GM19239 (cell line): ENCODE measurements around the gene ZBTB7C.

Source experiments
- DNase-seq: peaks from one replicate; pipeline ENCODE4 v3.0.0; 2011; ENCODE audit warnings: low spot score; ENCODE audit not compliant: insufficient read length
- FAIRE-seq: peaks from 2 replicates; lab custom pipeline; 2011; peaks lifted over from hg19 to GRCh38; lab: Jason Lieb, UNC

Gene ZBTB7C

DNA sequence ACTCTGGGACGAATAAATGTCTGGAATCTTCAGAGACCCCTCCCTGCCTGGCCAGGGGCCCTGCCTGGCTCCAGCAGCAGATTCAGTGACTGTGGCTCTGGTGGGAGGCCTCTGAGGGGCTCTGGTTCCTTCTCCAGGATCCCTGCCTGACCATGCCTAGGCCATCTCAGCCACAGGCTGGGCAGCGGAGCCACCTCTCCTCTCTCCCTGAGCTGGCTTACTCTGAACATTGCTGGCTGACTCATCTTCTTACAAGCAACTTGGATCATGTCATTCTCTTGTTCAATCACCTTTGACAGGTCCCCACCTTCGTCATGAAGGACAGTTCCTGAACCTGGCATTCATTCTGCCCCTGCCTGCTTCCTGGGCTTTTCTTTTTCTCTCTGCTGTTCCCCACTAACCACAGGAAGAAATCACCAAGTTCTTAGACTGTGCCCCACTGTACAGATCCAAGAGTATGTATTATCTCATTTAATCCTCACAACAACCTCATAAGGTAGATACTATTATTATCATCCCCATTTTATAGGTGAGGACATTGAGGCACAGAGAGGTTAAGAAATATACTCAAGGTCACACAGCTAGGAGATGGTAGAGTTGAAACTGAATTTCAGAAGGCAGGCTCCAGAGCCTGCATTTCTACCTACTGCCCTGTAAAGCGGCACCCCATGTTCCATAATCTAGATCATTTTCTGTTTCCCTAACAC, 323.2 kb downstream of the ZBTB7C start:
- FAIRE-seq (no peak), DNase-seq (no peak)

DNA sequence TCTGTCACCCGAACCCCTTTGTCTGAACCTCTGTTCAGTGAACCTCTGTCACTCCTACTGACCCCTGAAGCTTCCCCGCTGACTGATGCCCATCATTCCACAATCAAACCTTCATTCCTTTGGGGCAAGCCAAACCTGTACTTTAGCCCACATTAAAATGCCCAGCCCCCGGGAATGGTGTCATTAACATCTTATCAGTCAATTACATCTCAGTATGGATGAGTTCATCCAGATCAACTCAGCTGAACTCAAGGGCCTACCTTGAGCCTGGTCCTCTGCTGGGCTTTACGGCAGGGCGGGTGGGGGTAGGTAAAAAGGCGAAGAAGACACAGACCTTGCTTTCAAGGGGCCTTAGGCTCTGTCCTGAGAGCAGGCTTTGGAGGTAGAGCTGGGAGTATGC, 324.3 kb downstream of the ZBTB7C start:
- DNase-seq (no peak), FAIRE-seq (no peak)

DNA sequence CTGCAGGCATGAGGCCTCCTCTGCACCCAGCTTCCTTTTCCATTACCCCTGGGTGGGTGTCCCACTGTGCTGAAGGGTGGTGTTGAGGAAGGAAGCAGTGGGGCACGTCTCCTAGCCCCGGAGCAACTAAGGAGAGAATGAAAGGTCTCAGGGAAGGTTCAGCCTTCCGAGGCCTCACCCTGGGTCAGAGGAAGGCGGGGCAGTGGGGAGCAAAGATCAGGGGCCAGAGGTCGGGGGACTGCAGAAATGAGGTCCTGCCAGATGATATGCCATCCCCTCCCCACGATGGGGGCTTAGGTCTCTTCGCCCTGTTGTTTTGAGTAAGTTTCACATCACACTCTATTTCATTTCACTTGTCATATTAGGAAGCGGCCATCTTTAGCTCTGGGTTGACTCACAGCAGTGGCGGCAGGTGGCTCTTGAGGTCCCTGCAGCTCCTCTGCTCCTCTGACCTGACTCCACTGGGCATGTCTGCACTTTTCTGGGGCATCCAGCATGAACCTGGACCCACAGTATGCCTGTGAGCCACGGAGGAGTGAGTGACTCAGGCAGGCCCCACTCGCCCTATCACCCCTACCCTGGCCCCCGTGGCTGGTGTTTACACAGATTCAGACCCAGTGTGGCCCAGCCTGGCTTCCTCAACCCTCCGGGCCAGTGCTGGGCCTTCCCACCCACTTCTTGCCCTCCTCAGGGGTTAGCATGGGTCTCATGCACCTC, 325.0 kb downstream of the ZBTB7C start:
- FAIRE-seq, result no peak

DNA sequence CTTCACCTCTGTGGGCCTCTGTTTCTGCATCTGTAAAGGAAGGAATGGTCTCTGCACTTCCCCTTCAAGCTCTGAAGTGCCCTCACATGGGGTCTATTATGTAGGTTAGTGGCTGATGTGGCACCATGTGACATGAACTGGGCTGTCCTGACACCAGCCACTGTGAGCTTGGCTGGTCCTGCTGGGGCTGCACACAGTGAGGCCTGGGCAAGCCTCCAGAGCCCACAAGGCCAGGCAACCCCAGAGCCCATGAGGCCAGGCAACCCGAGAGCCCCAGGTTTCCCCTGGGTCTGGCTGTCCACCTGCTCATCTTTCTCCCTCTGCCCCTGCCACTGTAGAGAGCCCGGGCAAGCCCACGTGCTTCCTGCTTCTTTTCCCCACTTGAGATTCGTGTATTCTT, 328.6 kb downstream of the ZBTB7C start:
- DNase-seq, result no peak
- FAIRE-seq, result no peak

More for the DNA sequence above, 325.0 kb downstream of the ZBTB7C start:
- DNase-seq, result no peak

DNA sequence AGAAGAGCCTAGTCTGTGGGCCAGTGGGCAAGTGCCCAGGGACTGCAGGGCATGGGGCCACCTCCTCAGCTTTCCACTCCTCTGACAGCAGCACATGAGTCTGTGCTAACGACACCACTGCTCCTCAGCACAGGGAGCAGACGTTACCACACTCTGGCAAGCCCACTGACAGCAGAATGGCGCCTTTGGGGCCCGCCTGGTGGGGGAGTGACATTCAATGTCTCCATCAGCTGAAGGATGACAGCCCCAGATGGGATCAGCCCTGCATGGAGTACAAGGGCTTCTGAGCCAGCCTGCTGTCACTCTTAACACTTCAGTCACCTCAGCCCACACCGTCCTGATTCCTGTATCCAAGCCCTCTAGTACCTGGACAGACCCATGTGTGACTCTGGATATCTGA, 329.3 kb downstream of the ZBTB7C start:
- no peak for DNase-seq
- FAIRE-seq, result no peak

DNA sequence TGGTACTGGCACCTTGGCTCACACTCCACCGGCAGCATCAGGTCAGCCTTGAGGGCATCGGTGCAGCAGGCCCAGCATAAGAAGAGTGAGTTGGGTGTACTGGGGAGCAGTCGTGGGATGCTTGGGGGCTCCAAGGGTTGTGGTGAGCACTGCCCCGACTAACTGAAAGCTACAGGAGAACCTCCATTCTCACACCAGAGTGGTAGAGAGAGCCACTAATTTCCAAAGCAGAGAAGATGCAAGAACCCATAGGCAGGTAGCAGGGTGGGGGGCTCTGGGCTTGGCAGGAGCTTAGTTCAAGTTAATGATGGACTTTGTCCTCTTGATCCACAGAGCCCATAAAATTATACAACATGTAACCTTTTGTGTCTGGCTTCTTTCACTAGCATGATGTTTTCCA, 330.7 kb downstream of the ZBTB7C start:
- FAIRE-seq (no peak), DNase-seq (no peak)

DNA sequence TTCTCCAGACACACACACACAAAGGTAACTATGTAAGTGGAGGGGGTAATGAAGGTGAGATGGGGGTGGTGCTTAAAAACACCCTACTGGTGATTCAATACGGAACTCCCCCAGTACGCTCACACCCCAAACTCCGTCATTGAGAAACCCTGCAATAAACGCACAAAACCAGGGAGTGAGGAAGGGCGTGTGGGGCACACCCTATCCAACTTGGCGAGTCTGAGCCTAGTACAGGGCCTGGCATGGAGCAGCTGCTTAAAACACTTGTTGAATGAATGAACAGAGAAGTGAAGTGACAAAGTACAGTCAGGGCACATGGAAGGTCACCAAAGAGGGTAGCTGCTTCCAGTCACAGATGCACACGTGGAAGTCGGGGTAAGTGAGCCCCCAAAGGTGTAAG, 331.9 kb downstream of the ZBTB7C start:
- DNase-seq (no peak), FAIRE-seq (no peak)

DNA sequence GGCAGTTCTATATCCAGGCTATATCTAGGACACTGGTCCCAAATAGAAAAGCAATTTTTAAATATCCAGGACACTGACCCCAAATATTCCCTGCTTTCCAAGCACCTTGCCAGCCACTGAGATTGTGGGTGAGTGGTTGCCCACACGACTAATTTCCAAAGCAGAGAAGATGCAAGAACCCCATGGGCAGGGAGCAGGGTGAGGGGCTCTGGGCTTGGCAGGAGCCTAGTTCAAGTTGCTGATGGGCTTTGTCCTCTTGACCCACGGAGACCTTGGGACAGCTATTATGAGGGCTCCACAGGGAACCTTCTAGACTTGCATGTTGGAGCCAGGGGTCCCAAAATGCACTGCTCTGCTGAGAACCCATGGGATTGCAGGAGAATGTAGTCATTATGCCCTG, 332.7 kb downstream of the ZBTB7C start:
- FAIRE-seq (no peak), DNase-seq (no peak)

DNA sequence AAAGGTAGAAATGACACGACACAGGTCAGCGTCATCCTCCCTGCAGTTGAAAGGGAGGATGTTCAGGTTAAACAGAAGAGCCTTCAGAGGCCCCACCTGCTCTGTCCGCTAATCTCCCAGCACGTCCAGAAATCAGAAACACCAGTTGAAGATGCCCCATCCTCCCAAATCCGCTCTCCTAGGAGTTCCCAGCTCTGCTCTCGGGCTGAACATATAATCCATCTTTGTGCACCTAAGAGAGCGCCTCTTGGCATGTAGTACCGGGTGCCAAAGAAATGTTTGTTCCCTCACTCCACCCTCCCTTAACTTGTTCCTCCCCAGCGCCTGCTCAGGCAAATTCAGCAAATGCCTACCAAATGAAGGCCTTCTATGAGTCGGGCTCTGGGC, 333.5 kb downstream of the ZBTB7C start:
- no peak for FAIRE-seq
- DNase-seq, result no peak

DNA sequence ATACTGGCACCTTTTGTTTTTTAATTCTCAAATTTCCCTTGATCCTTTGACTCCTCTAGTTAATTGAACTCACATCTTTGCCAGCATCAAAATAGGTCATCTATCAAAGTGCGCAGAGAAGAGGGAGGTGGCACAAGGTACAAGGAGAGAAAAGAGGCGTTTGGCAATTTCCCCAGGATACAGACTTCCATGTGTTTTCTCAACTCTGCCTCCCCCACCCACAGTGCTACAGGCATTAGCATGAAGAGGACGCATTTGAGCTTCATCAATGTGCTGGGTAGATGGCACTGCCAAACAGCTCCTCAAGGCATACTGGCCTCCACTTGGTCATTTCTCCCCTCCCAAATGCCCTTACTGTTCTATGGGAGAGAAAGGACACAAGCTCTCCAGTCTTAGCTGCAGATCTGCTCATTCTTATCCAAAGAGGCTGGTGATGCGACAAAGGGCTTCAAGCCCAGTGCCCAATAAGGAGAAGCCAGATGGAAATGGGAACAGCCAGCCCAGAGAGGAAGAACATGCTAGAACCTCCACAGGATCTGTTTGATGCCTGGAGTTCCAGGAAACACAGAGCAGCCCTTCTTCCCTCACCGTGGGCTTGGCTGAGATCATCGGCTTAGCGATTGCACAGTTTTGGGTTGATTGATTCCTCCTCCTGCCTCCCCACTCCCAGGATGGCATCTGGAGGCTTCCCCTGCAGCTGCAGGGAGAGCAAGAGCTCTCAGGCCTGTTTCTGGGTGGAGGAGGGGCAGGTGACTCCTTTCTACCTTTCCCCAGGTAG, 334.1 kb downstream of the ZBTB7C start:
- no peak for FAIRE-seq

DNA sequence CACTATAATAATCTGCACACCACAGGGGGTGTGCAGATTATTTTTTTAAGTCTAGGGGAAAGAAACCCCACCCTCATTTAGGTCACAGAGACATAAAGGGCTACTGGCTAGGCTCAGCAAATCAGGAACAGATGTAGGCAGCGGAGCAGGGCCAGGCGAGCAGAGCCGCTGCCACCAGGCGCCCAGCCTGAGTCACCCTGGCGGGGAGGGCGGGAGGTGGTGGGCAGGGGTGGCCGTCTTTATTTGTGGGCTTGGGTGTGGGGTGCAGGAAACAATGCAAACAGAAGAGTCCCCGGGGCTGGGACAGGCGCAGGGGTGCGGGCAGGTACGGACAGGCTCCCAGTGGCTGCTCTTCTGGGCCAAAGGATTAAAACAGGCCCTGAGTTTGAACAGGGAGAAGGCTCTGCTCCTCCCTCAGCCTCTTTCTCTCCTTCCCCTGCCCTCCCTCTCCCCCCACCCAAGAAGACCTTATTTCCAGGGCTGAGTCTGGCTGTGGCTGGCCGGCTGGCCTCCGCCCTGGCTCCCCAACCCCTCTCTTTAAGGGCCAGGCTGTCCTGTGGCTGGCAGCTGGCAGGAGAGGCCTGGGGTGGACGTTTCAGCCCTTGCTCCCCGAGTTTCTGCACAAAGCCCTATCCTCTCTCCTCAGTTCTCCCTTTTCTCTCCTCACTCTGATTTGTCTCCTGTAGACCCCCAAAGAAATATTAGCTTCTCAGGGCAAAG, 335.8 kb downstream of the ZBTB7C start:
- no peak for FAIRE-seq
- no peak for DNase-seq

More for the DNA sequence above, 334.1 kb downstream of the ZBTB7C start:
- no peak for DNase-seq

DNA sequence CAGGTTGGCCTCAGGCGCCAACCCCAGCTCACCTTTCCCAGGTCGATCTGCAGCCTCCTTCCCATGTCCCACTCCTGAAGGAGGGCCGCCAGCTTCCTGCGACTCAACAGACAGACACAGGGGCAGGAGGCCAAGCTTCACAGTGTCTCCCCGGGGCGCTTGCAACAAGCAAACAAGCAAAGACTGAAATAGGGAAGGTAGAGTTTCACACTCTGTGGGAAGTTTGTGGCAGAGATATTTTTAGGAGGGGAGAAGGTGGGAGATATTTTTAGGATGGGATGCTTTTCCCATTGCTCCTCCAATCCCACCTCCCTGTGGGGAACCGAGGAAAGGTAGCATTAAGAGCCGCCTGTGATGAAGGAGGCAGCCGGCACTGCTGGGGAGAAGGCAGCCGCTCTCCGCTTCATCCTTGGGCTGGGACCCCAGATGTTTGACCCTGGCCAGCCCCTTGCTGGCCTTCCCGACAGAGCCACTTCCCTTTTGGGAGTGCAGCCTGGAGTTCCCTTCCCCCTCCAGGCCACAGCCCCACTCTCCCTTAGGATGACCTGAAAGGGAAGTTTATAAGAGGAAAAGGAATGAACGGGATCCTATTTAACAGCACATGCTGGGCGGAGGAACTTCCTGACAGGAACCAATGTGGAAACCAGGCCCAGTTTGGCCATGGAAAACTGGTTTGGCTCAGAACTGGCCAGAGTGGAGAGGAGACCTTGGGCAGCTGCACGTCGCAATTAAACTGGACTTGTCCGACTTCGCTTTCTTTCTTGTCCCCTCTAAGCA, 336.6 kb downstream of the ZBTB7C start:
- FAIRE-seq, result no peak
- no peak for DNase-seq

DNA sequence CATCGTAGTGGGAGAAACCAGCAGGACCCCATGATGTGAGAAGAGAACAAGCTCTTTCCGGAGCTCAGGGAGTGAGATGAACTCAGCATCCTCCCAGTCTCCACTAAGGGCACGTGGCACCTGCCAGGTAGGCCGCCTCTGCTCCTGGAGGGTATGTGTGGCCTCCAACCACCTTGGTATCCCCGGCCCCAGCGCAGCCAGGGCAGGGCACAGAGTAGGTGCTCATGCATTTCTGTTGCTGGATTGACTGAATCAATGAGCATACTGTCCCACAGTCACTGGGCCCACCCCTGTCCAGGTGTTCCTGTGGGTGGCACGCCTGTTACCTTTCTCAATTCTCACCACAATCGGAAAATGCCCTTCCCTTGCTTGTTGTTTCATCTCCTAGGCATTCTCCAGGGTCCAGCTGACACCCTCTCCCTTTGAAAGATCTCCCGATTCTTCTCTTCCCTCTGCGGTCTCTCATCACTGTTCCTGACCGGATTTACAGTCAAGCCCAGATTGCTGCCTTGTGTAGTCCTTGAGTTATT, 340.2 kb downstream of the ZBTB7C start:
- FAIRE-seq (no peak), DNase-seq (no peak)

DNA sequence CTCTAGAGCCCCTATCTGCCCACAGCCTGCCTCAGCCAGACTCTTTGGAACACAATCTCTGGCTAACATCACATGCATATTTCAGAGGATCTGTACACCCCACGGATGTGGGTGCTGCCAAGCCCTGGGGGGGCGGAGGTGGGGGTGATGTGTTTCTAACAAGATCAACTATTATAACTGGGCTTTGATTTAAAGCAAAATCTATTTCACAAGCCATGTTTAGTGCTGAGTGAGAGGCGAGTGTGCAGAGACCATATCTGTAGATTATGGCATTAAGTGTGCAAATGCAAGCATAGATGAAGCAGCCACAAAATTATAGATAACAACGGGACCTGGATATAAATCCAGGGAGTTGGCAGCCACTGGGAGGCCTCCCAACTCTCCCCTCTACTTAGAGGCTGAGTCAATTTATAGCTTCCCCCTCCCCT, 342.9 kb downstream of the ZBTB7C start:
- DNase-seq (no peak), FAIRE-seq (no peak)

DNA sequence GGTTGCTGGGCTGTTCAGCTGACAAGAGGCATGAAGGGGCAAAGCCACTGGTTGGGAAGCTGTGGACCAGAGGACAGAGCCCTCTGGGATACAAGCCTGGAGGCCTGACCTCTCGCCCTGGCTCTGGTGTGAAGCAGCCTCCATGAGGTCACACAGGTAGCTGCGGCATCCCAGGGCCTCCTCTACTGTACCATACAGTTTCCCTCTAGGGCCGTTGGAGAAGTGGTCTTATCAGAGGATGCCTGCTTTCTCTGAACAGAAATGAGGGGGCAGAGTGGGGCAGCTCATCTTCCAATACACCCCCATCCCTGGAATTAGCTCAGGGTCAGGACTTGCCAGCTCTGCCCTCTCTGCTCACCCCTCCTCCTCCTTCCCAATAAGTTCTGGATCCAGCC, 343.6 kb downstream of the ZBTB7C start:
- FAIRE-seq (no peak), DNase-seq (no peak)

DNA sequence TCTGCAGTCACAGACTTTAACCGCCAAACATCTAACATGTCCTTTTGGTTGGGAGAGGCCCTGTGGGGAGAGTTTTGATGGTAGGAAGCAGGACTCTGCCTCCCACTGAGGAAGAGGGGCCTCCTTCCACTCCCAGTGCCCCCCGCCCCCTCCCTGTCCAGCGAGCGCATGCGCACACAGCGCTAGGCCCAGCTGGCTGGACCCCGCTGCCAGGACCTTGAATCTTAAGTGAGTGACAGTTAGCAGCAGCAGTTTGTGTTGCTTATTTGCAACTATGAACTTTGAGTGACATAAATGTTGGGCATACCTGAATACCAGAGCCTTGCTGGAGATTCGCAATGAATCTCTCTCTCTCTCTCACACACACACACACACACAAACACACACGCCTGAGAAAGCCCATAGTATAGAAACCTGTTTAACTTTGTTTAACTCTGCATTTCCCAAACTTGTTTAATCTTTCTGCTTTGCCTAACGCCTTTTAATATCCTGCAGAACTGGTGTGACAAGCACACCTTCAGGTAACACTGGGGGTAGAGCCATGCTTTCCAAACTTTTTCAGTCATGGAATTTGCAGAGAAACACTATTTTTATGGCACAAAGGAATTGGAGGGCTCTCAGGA, 344.1 kb downstream of the ZBTB7C start:
- FAIRE-seq (no peak), DNase-seq (no peak)

DNA sequence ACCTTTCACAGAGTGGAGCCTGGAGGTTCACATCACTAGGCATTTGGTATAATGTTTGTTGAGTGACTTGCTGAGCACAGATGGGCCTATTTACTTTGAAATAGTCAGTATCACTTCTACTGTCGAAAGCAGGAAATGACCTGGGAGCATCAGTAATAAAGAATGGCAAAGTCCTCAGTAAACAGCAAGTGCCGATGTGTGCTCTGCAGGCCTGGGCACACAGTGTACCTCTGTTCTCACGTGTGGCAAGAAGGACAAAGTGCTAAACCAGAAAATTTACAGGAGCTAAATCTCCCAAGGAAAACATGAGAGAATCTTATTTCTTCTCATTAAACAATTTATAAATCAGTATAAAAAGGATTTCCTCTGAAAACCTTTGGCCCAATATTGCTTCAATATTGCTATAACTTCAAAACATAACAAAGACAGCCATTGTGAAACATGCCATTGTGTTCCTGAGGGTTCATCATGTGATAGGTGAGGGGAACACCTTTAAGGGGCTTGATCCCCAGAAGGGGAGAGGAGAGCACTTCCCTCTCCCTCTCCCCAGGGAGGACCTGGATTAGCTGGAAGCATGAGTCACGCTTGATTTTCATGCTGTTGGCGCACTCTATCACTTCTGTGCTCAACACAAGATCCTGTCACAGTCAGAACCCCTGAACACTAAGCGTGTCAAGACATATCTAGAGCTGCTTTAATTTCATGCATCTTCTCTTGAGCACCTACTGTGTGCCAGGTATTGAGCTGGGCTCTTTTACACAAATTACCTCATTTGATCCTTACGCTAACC, 347.2 kb downstream of the ZBTB7C start:
- FAIRE-seq (no peak), DNase-seq (no peak)

DNA sequence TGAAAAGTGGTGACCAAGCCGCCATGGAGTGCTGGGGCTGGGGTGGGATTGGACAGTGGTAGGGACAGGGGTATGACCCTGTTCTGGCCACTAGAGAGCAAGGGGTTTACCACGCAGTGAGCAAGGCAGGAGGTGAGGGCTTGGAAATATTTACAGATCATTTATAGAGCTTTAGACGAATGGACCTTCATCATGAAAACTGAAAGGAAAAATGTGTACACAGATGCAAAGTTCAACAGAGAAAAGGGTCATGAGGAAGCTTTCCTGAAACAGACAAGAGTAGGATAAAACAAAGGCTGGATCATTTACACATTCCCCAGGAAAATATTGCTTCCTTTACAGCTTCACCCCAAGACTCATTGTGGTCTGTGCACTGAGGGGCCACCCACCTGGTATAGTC, 348.2 kb downstream of the ZBTB7C start:
- no peak for DNase-seq
- no peak for FAIRE-seq
